HK-2 (cell line): ENCODE data around the gene DSCAM.

ENCODE experiments used
- DNase-seq: peaks from one replicate; pipeline ENCODE4 v3.0.0-alpha.2; 2018; ENCODE audit not compliant: unreplicated experiment

The DSCAM gene

GRCh38 chr21:40615505-40616376, 231.2 kb downstream of the DSCAM start:
- DNase-seq: no peak

DNA sequence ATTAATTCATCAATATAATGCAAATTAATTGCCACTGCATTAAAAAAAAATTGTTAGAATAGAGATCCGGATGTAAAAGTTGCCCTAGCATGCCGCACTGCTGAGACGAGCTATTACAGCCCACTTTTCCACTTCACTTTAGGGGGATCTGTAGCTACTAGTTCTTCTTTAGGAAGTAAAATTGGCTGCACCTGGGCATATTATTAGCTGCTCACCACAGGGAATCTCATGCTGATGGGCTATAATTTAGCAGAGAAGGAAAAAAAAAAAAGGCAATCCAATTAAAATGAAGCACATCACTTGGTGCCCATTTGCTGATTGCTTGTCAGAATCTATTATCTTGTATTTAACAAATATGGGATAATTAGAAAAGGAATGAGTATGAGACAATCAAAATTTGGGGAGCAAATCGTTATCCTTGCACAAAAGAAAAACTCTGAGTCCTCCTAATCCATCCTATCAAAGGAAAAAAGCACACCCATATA, 233.4 kb downstream of the DSCAM start:
- DNase-seq: no peak

DNA sequence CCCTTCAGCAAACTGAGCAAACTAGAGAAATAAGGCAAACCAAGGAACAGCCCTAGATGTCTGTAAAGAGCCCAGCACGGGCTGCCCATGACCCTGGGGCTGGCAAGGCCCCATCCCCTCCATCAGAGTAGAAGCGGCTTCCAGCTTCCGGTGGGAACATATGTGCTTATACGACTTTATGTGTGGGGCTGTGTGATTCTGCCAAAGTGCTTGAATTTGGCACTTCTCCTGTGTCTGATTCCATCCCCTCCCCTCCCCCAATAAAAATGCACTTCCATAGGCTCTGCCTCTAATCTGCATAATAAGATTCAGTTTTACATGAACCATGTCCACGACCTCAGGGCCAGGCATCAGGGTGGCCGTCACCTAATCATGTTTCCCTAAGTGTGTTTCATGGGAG, 236.6 kb downstream of the DSCAM start:
- no peak for DNase-seq

- no peak for DNase-seq
Measured at GRCh38 chr21:40606341-40606740, 240.6 kb downstream of the DSCAM start.

DNA sequence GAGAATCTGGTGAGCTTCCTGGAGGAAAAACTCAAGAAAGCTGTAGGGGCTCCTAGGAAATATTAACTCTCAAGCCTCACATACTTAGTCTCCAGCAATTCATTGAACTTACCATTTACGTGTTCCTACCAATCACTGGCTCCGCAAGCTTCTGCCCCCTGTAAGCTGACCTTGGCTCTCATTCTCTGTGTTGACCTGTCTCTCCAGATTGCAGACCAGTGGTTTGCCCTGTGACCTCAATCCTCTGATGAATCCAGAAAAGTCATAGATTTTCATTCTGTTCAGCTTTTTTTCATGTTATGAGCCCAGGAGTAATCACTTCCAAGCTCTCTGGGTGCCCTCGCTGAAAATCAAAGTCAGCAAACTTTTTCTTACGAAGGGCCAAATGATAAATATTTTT, 241.9 kb downstream of the DSCAM start:
- no peak for DNase-seq

DNA sequence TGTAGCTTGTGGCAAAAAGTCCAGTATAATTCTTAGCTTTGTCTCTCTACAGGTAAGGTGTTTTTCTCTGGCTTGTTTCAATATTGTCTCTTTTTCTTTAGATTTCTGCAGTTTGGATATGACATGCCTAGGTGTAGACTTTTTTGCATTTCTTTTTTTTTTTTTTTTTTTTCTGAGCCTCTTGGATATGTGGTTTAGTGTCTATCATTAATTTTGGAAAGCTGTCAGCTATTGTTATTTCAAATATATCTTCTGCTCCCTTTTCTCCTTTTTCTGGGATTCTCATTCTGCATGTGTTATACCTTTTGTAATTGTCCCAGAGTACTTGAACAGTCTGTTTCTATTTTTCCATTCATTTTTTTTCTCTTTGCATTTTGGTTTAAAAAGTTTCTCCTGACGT, 243.2 kb downstream of the DSCAM start:
- no peak for DNase-seq

GRCh38 chr21:40602080-40602479, 244.9 kb downstream of the DSCAM start:
- no peak for DNase-seq

DNA sequence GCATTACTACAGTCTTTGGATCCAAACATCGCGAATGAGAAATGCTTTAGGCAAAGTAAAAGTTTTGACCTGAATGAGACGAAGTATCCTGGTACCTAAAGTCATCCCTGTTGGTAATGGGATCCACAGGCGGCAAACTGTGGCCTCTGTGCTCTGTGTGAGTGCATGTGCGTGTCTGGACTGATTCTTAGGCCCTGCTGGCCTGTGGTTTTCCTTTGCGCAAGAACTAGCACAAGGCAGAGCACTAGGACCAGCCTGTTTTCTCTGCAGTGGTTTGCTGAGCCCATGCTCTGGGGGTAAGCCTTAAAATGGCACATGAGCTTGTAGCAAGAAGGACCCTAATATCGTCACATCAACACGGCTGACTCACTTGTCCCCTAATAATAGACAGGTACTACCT, 251.2 kb downstream of the DSCAM start:
- no peak for DNase-seq

GRCh38 chr21:40587736-40588346, 259.1 kb downstream of the DSCAM start:
- no peak for DNase-seq

- DNase-seq: no peak
Measured at GRCh38 chr21:40586575-40586974, 260.4 kb downstream of the DSCAM start.

DNA sequence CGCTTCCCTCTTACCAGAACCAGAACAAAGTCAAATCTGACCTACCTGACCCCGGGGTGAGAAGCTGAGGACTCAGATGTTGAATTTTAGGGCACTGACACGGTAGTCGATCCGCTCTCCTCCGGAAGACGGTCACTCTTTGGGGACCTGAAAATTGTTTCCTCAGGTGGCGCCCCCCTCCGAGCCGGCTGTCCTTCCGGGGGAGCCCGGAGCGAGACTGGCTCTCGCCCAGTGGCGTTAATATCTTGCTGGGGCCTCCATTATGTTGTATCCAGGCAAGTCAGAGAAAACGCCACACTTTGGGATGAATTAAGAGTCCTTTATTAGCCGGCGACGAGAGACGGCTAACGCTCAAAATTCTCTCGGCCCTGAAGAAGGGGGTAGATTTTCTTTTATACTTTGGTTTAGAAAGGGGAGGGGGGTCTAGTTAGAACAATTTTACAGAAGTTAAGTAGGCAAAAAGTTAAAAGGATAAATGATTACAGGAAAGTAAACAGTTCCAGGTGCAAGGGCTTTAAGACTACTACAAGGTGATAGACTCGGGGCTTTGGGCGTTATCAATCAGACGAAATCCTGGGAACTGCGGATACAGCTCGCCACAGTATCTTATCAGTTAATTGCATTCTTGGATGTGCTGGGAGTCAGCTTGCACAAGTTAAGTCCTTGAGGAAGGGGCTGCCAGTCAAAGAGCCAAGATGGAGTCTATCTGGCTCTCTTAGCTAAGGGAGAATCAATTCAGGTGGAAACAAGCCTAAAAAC, 269.5 kb downstream of the DSCAM start:
- no peak for DNase-seq

DNA sequence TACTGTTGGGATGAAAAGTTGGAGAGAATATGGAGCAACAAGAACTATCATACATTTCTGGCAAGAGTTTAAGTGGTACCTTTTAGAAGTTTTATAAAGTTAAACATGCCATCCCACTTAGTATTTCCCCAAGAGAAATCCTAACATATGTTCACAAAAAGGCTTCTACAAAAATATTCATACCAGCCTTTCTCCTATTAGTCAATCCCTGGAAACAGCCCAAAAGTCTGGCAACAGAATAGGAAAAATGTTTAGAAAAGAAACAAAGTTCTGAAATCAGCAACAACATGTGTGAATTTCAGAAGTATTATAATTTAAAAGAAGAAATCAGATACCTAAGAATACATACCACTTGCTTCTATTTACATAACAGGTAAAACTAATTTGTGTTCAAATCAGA, 271.0 kb downstream of the DSCAM start:
- DNase-seq: no peak

- DNase-seq: no peak
Measured at GRCh38 chr21:40569357-40569756, 277.6 kb downstream of the DSCAM start.

DNA sequence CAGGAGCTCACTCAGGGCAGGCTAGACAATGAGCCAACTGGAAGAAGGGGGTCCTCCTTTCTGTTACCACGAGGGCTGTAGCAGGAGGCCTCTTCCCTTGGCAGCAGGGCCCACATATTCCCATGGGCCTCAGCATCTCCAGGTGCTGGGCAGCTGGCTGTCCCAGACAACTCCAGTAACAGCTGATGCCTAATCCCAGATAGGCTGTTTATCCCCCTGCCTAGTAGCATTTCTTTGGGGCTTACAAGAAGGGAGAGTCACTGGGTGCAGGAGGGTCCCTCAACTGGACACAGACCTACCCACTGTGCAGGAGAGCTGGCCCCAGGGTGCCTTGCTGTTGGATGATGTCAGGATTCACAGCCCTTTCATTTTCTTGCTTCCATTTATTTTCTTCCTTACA, 278.2 kb downstream of the DSCAM start:
- no peak for DNase-seq

DNA sequence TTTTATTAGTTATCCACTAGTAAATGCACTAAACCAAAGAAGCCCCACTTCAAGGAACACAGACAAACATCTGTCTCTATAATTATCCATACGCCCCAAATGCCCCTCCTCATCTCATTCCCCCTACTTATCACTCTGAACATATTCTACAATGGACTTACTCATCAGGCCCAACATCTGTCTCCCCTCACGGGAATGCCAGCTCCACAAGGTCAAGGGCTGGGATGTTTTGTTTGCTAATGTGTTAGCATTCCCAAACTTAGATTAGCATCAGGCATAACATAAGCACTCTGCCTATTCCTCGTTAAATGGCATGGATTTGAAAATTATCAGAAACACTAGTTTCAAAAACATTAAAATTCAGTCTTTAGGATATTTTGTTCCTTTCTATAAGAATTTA, 279.5 kb downstream of the DSCAM start:
- no peak for DNase-seq

GRCh38 chr21:40566486-40566885, 280.5 kb downstream of the DSCAM start:
- DNase-seq: no peak

- no peak for DNase-seq
Measured at GRCh38 chr21:40564318-40564717, 282.6 kb downstream of the DSCAM start.

DNA sequence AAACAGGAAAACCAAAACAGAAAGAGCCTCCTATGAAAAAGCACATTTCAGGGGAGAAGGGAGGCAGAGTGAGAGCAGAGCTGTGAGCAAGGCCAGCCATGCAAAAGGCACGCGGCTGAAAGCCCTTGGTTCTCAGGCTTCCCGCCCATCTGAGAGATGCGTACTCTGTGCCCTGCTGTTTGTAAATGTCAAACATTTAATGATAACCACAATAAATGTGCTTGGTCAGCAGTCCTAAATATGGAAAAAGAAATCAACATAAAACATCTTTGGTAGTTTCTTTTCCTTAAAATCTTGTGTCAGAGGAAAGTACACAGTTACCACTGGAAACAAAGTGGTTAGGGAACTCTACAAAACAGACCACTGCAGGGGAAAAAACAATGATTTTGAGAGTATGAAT, 283.1 kb downstream of the DSCAM start:
- DNase-seq: no peak

DNA sequence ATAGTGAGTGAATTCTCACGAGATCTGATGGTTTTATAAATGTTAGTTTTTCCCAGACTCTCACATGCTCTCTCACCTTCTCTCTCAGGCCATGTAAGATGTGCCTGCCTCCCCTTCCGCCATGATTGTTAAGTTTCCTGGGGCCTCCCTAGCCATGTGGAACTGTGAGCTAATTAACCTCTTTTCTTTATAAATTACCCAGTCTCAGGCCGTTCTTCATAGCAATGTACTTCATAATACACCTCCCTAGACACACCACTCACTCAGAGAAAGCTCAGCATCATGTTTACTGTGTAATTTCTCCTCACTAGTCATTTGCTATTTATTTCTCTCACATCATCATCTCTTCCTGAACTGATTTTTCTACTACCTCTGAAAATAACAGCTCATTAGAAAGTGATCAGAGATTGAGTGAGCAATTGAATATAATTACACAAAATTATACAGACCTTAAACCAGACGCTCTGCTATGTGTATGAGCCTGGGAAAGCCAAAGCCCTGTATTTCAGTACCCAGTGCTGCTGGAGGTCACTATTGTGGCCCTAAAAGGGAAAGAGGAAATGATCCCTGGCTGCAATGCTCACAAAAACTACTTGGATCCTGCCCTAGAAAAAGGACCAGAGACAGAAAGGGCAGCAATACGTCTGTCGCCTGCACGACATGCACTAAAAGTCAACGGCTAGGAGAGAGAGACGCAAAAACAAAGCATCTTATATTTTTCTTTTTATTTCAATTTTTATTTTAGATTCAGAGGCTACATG, 284.5 kb downstream of the DSCAM start:
- no peak for DNase-seq

DNA sequence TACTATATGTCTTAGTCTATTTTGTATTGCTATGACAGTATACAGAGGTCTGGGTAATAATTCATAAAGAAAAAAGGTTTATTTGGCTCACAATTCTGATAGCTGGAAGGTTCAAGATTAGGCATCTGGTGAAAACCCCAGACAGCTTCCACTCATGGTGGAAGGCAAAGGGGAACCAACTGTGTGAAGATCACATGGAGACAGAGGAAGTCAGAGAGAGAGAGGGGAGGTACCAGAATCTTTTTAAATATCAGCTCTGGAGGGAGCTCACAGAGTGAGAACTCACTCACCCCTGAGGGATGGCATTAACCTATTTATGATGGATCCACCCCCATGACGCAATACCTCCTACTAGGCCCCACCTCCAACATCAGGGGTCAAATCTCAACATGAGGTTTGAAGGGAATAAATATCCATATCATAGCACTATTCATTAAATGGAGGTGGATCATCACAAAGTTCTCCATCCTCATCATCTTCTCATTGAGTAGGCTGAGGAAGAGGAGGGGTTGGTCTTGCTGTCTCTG, 290.5 kb downstream of the DSCAM start:
- DNase-seq: no peak

GRCh38 chr21:40555021-40555528, 291.9 kb downstream of the DSCAM start:
- DNase-seq: no peak
